Astrocyte of the cerebellum (primary cell): ENCODE data around the gene LUC7L3.

ENCODE experiments used
- DNase-seq: peaks from one replicate; pipeline ENCODE4 v3.0.0-alpha.2; 2011; ENCODE audit warnings: low read depth
- H3K4me3 ChIP-seq: 2 replicates; pipeline ENCODE4 v1.5.1; 2011; ENCODE audit warnings: mild to moderate bottlenecking, low read depth, low read length, moderate library complexity
- CTCF ChIP-seq: IDR thresholded peaks from 2 replicates; pipeline ENCODE4 v1.5.1; 2012; ENCODE audit warnings: low read length, low read depth, moderate library complexity, mild to moderate bottlenecking; ENCODE audit errors: missing control alignments
- in situ Hi-C: cut with HindIII; loops from 2 replicates; pipeline ENCODE4 v1.10.0; 2017; ENCODE audit warnings: low sequenced_read_pairs

LUC7L3 gene

GRCh38 chr17:50783905-50784304 is 64.5 kb downstream of the LUC7L3 start:
- in situ Hi-C loops = loop anchor here (10.0 kb wide), 1 partner anchor 51 kb away; the partner anchor contains the start of gene WFIKKN2
- TF ChIP-seq CTCF = no peak
- DNase-seq = no peak
- no peak overlapping the region for H3K4me3 ChIP-seq

GRCh38 chr17:50785126-50785525 is 65.7 kb downstream of the LUC7L3 start:
- in situ Hi-C loops = loop anchor here (10.0 kb wide), 1 partner anchor 50 kb away; the partner anchor contains the start of gene WFIKKN2
- DNase-seq = no peak
- no peak overlapping the region for H3K4me3 ChIP-seq
- TF ChIP-seq CTCF = no peak

GRCh38 chr17:50785946-50786570 is 66.7 kb downstream of the LUC7L3 start:
- DNase-seq = peak; percentile 48
- H3K4me3 ChIP-seq = no peak overlapping the region
- in situ Hi-C loops = loop anchor here (10.0 kb wide), 1 partner anchor 49 kb away; the partner anchor contains the start of gene WFIKKN2
- no peak for TF ChIP-seq CTCF

GRCh38 chr17:50787106-50787505 is 67.7 kb downstream of the LUC7L3 start:
- DNase-seq = no peak
- H3K4me3 ChIP-seq = no peak overlapping the region
- in situ Hi-C loops = loop anchor here (10.0 kb wide), 1 partner anchor 48 kb away; the partner anchor contains the start of gene WFIKKN2
- TF ChIP-seq CTCF = no peak

GRCh38 chr17:50790618-50791017 is 71.2 kb downstream of the LUC7L3 start:
- DNase-seq = no peak
- H3K4me3 ChIP-seq = no peak overlapping the region
- in situ Hi-C loops = no loop called here
- no peak for TF ChIP-seq CTCF

- no peak for TF ChIP-seq CTCF
- no peak overlapping the region for H3K4me3 ChIP-seq
- in situ Hi-C loops = no loop called here
- no peak for DNase-seq
These were observed 72.7 kb downstream of the LUC7L3 start for GRCh38 chr17:50792132-50792531.
